Right atrium auricular region (tissue), 2 donors: ENCODE measurements around the gene MROH9. TPM values are rescaled to one million over a fixed set of nuclear protein-coding genes. Genes with fewer than 3 reads are reported as not detected.

ENCODE experiments used
- DNase-seq: peaks from one replicate; pipeline ENCODE4 v3.0.0-alpha.2; 2019; ENCODE audit warnings: low spot score
- H3K27ac ChIP-seq, 2 donors: fragments of 200-600 bp; sonication (generic); 1 replicate in 1 of 2; 2 replicates in 1 of 2; pipeline ENCODE4 v1.5.1; 2016 to 2019
- H3K27me3 ChIP-seq, 2 donors: fragments of 200-600 bp; sonication (generic); one replicate each; pipeline versions ENCODE4 v1.5.1 to v1.6.0; 2017 to 2019
- H3K36me3 ChIP-seq: fragments of 200-600 bp; sonication (generic); one replicate; pipeline ENCODE4 v1.5.1; 2016
- H3K4me1 ChIP-seq, 2 donors: fragments of 200-600 bp; sonication (generic); one replicate each; pipeline versions ENCODE4 v1.5.1 to v1.6.0; 2017 to 2019
- H3K4me3 ChIP-seq, 2 donors: fragments of 200-600 bp; sonication (generic); 1 replicate in 1 of 2; 2 replicates in 1 of 2; pipeline ENCODE4 v1.5.1; 2017 to 2019; ENCODE audit warnings: mild to moderate bottlenecking in 1 of 2, moderate library complexity in 1 of 2
- H3K9me3 ChIP-seq, 2 donors: fragments of 200-600 bp; sonication (generic); one replicate each; pipeline ENCODE4 v1.5.1; 2019
- total RNA-seq, 2 donors: library from RNA; depleted of rRNA; stranded (reverse); fragments of >200 nt; gene quantifications; one replicate each; pipeline ENCODE4 v1.1.0, GENCODE V29; 2016
- TF ChIP-seq, protein P1 (sequence below), 2 donors: fragments of 200-600 bp; sonication (generic); IDR thresholded peaks; one replicate each; pipeline ENCODE4 v1.5.1; 2019; ENCODE audit warnings: antibody characterized with exemption in 2 of 2

The MROH9 gene, protein sequence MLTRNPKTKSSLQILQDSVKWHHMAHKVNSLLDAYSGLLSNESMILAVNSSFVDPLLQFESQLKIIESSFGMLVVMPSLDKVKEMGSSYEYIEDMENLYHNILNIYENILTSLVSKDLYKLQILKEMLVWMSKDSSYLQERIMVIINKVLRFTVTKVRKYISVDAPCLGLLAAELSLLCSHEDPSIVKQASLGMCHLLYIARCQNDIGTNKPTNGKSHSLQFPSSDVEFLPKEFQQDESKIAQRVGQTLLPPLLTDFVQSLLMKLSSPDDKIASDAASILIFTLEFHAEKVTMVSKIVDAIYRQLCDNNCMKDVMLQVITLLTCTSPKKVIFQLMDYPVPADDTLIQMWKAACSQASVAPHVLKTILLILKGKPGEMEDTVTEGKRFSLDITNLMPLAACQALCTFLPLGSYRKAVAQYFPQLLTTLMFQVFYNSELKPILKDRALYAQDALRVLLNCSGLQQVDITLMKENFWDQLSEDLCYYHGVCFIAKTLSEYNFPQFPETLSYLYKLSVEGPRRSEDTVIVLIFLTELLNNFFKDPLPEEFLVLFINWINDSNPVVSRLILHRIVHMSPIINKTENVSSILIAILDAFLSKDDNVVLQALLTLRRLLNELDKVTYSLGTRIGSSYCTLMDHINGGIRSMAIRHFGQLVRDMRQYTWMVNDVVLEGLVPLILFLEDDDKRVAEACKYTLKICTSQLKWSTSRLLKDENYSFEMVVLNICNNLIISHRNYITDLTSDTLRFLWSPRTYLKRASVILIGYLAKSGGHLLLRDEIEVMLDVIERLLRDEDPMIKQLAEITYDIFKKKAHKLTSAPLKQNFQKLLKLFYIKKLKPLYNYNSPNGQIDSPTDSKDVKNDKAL
- total RNA-seq: not detected

DNA sequence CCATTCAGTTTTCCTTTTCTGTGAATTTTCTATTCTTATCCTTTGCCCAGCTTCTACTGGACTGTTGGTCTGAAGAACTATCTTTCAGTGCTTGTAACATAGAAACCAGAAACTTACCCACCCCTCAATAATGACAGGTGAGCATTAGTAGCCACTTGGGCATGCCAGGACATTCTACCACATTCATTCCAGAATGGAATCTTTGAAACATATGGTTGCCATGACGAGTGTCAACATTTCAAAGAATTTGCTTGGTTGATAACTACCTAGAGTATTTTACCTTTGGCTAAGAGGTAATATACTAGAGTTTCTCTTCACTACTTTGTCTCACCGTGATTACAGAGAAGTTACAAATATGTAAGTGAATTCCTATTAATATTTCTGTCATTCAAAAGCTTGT lies at the start of gene MROH9:
TSS of gene MROH9 (plus strand) at position 304 of the 400 bp plus-strand sequence. CDS start 10,023 bp downstream, outside the sequence.
- H3K4me1 ChIP-seq: no peaks in the 10 kb centered on the region
- H3K9me3 ChIP-seq: no peaks in the 10 kb centered on the region
- DNase-seq: no peak
- TF ChIP-seq, protein P1, sequence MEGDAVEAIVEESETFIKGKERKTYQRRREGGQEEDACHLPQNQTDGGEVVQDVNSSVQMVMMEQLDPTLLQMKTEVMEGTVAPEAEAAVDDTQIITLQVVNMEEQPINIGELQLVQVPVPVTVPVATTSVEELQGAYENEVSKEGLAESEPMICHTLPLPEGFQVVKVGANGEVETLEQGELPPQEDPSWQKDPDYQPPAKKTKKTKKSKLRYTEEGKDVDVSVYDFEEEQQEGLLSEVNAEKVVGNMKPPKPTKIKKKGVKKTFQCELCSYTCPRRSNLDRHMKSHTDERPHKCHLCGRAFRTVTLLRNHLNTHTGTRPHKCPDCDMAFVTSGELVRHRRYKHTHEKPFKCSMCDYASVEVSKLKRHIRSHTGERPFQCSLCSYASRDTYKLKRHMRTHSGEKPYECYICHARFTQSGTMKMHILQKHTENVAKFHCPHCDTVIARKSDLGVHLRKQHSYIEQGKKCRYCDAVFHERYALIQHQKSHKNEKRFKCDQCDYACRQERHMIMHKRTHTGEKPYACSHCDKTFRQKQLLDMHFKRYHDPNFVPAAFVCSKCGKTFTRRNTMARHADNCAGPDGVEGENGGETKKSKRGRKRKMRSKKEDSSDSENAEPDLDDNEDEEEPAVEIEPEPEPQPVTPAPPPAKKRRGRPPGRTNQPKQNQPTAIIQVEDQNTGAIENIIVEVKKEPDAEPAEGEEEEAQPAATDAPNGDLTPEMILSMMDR (IDR thresholded peaks at IDR 0.05): no peak
- no peak within 1 kb of the TSS for H3K4me3 ChIP-seq
- no peaks in the 10 kb centered on the region for H3K27me3 ChIP-seq
- H3K27ac ChIP-seq: no peak within 1 kb of the TSS
- H3K36me3 ChIP-seq: no peaks in the 10 kb centered on the region

DNA sequence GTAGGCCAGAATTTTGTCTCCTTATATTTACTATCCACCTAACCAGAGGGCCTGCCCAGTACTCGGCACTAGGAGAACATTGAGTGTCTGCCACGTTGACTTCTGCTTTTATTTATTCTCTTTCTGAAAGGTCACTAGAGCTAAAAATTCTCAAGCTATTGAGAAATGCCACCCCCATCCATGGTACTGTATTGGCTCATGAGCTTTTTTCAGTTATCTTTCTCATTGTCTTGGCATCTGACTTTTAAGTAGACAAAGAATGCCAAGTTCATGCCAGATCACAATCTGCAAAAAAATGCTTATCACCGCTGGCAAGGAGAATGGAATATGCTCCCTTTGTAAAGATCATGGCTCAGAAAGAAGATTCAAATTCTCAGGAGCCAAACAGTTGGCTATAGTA lies 49.8 kb upstream of the MROH9 start:
- TF ChIP-seq, protein P1 (IDR thresholded peaks at IDR 0.05): no peak
- DNase-seq: no peak

DNA sequence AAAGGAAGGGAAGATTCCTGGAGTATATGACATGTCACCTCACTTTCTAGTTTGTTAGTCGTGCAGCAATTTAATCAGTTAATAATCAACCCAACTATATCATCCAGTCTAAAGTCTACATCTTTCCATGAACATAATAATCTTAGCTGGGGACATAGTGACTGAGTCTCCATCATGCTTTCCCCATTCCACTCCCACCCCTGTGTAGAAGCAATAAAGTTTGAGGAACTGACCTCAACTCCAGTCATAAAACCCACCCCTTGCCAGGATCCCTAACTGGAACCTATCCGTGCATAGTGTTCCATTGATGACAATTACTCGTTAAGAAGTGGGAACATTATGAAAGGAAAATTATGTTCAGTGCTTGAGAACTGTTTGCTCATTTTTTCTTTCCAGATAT lies 48.9 kb upstream of the MROH9 start:
- no peaks in the 10 kb centered on the region for H3K4me1 ChIP-seq
- no peaks in the 10 kb centered on the region for H3K36me3 ChIP-seq
- H3K4me3 ChIP-seq: no peak overlapping the region
- H3K9me3 ChIP-seq: no peaks in the 10 kb centered on the region
- no peak overlapping the region for H3K27ac ChIP-seq
- no peaks in the 10 kb centered on the region for H3K27me3 ChIP-seq
- TF ChIP-seq, protein P1 (IDR thresholded peaks at IDR 0.05): no peak
- no peak for DNase-seq

More for the DNA sequence above, 49.8 kb upstream of the MROH9 start:
- Histone ChIP-seq H3K36me3 (no peaks in the 10 kb centered on the region), H3K4me1 (no peaks in the 10 kb centered on the region), H3K9me3 (no peaks in the 10 kb centered on the region), H3K27me3 (no peaks in the 10 kb centered on the region), H3K27ac (no peak overlapping the region), H3K4me3 (no peak overlapping the region)

DNA sequence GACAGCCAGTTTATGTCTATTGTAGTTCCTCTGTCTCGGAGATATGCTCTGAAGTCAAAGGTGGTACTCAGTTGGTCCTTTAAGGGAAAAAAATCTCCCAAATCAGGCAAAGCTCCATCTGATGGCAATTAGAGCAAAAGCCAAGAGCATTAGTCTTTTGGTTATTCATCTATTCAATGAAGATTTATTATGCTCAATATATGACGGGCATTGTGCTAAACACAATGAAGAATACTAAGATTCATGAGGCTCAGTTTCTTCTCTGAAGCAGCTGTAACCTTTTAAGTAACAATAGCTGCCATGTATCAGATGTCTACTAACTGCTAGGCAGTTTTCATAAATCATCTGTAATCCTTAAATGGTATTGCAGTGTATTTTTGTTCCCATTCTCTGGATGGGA lies 47.6 kb upstream of the MROH9 start:
- Histone ChIP-seq H3K27me3 (no peaks in the 10 kb centered on the region), H3K36me3 (no peaks in the 10 kb centered on the region), H3K4me1 (no peaks in the 10 kb centered on the region), H3K4me3 (no peak overlapping the region), H3K9me3 (no peaks in the 10 kb centered on the region), H3K27ac (no peak overlapping the region)
- TF ChIP-seq, protein P1 (IDR thresholded peaks at IDR 0.05): no peak
- no peak for DNase-seq

DNA sequence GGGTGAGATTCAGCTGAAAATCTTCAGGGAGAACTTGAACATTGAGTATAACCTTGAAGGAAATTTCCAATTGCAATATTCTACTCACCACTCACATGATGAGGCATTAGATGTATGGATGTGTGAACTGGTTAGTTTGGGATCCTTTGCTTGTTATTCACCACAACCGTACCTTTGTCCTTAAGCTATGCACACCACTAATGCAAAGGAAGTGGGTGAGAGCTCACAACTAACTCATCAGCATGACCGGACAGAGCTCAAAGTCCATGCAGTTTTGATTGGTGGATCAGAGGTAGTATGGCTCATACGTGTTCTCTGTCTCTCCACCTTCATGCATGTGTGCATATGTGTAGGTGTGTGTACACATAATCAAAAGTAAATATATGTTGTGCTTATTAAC lies 43.5 kb upstream of the MROH9 start:
- Histone ChIP-seq H3K36me3 (no peaks in the 10 kb centered on the region), H3K4me3 (no peak overlapping the region), H3K4me1 (no peaks in the 10 kb centered on the region), H3K9me3 (no peaks in the 10 kb centered on the region), H3K27ac (no peak overlapping the region), H3K27me3 (no peaks in the 10 kb centered on the region)
- TF ChIP-seq, protein P1 (IDR thresholded peaks at IDR 0.05): no peak
- DNase-seq: no peak
